Spleen (tissue), 7 donors: Measurements from ENCODE around the gene CMYA5.

Experiments used
- POLR2A ChIP-seq, 3 donors: fragments of 450-650 bp; IDR thresholded peaks; one replicate each; pipeline ENCODE4 v1.5.1; 2017; ENCODE audit warnings: antibody characterized with exemption in 3 of 3, mild to moderate bottlenecking in 1 of 3
- TF ChIP-seq, protein P1 (sequence below), 11 experiments: fragments of 200-600 bp in 7 of 11; fragments of 450-650 bp in 4 of 11; sonication (generic) in 4 of 11; IDR thresholded peaks in 8 of 11; conservative IDR thresholded peaks in 3 of 11; 1 replicate in 7 of 11; 2 replicates in 4 of 11; pipeline versions ENCODE4 v1.4.0 to v1.8.0; 2016 to 2021; ENCODE audit warnings: antibody characterized with exemption in 11 of 11, inconsistent platforms in 4 of 11, mild to moderate bottlenecking in 1 of 11
- donor health status: DM: no; HTN: no; CAD: no; lungs with moderate emphysema.
- donor health status: DM: no; HTN: no; CAD: no.
- donor health status: DM: no; HTN: no; CAD: no.

DNA sequence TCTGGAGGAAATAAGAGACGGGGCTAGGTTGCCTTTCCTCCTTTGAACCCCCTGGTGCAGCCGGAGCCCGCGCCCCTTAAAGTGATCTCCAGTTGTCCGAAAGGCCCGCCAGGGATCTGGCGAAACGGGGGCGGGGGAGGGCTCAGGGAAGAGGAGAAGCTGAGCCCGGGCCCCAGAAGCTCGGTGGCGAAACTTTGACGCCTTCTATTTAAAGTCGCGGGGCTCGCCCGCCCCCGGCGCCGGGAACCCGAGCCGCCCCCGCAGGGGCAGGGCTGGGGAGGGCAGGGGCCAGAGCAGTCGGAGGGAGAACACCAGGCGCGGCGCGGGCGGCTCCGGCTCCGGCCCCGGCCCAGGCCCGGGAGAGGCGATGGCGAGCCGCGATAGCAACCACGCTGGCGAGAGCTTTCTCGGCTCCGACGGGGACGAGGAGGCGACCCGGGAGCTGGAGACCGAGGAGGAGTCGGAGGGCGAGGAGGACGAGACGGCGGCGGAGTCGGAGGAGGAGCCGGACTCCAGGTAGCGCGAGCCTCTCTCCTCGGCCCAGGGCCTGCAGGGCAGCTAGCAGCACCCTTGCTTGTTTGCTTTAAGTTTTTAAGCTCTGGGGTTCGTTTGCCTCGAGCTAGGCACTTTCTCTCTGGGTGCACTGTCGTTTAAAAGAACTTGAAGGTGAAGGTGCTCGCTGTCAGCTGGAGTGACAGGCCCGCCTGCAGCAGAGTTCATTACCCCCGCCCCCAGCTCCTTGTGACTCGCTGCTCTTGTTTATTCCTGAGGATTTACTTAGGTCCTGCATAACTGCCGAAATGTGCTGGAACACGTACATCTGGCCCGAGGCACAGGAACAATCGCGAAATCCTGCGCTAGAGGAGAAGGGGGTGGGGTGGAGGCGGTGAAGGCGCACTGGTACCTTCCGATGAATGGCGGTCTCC, at the start of gene CMYA5:
- TF ChIP-seq, protein P1, sequence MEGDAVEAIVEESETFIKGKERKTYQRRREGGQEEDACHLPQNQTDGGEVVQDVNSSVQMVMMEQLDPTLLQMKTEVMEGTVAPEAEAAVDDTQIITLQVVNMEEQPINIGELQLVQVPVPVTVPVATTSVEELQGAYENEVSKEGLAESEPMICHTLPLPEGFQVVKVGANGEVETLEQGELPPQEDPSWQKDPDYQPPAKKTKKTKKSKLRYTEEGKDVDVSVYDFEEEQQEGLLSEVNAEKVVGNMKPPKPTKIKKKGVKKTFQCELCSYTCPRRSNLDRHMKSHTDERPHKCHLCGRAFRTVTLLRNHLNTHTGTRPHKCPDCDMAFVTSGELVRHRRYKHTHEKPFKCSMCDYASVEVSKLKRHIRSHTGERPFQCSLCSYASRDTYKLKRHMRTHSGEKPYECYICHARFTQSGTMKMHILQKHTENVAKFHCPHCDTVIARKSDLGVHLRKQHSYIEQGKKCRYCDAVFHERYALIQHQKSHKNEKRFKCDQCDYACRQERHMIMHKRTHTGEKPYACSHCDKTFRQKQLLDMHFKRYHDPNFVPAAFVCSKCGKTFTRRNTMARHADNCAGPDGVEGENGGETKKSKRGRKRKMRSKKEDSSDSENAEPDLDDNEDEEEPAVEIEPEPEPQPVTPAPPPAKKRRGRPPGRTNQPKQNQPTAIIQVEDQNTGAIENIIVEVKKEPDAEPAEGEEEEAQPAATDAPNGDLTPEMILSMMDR (IDR thresholded peaks at IDR 0.05 in 8 of 11, conservative IDR thresholded peaks at IDR 0.05 in 3 of 11) = no peak
- TF ChIP-seq POLR2A (IDR thresholded peaks at IDR 0.05) = no peak
